Large intestine (tissue), 3 donors: ENCODE results near the gene PTPRM. TPM values are rescaled to one million over a fixed set of nuclear protein-coding genes. Genes with fewer than 3 reads are reported as not detected.

Experiments
- DNase-seq, 2 donors: peaks; one replicate each; pipeline versions ENCODE4 v3.0.0 to v3.0.0-alpha.2; 2013
- H3K27ac ChIP-seq: one replicate; pipeline ENCODE4 v1.5.1; 2013; ENCODE audit warnings: low read length
- H3K27me3 ChIP-seq: 2 replicates; pipeline ENCODE4 v1.6.1; 2013; ENCODE audit warnings: low read length; ENCODE audit not compliant: control insufficient read depth, insufficient read depth
- H3K36me3 ChIP-seq: 2 replicates; pipeline ENCODE4 v1.6.1; 2013; ENCODE audit warnings: low read length; ENCODE audit not compliant: control insufficient read depth, insufficient read depth
- H3K4me1 ChIP-seq: one replicate; pipeline ENCODE4 v1.6.1; 2013; ENCODE audit warnings: low read length; ENCODE audit not compliant: control insufficient read depth, insufficient read depth
- H3K4me3 ChIP-seq: one replicate; pipeline ENCODE4 v1.5.1; 2013; ENCODE audit warnings: low read length
- H3K9me3 ChIP-seq: one replicate; pipeline ENCODE4 v1.6.1; 2013; ENCODE audit warnings: mild to moderate bottlenecking, low read depth, low read length, moderate library complexity; ENCODE audit not compliant: control insufficient read depth
- WGBS: methylation state at CpG from one replicate; pipeline ENCODE4 v1.1.5; 2013; ENCODE audit warnings: low lambda C conversion rate; ENCODE audit not compliant: insufficient coverage; 5-methylcytosine and 5-hydroxymethylcytosine counted together
- polyA plus RNA-seq: library from polyadenylated mRNA; unstranded; fragments of 120-200 nt; gene quantifications from one replicate; pipeline ENCODE4 v1.2.1, GENCODE V29; 2013

Gene PTPRM
- polyA plus RNA-seq, 1 donor, result 27.2 TPM

- no peak for DNase-seq
- Histone ChIP-seq H3K27me3 (no peaks in the 10 kb centered on the region), H3K9me3 (no peaks in the 10 kb centered on the region), H3K4me1 (no peaks in the 10 kb centered on the region), H3K4me3 (no peak overlapping the region), H3K27ac (no peak overlapping the region), H3K36me3 (peaks cover 26% of the 10 kb centered on the region)
- no CpG with 5 or more reads among the region's 2 CpGs for WGBS
Measured at GRCh38 chr18:8380926-8381325, 813.8 kb downstream of the PTPRM start.

- WGBS, result 89% methylated on average over 4 of the region's 9 CpGs
- Histone ChIP-seq H3K27me3 (no peaks in the 10 kb centered on the region), H3K27ac (no peak overlapping the region), H3K4me1 (no peaks in the 10 kb centered on the region), H3K36me3 (peaks cover 27% of the 10 kb centered on the region), H3K9me3 (no peaks in the 10 kb centered on the region), H3K4me3 (no peak overlapping the region)
- no peak for DNase-seq
Measured at GRCh38 chr18:8381821-8382459, 814.8 kb downstream of the PTPRM start.

- no peaks in the 10 kb centered on the region for H3K9me3 ChIP-seq
- no CpG with 5 or more reads among the region's 4 CpGs for WGBS
Measured at GRCh38 chr18:8385400-8385799, 818.3 kb downstream of the PTPRM start.

GRCh38 chr18:8386669-8387380, 819.7 kb downstream of the PTPRM start:
- Histone ChIP-seq H3K27ac (no peak overlapping the region), H3K4me3 (no peak overlapping the region), H3K4me1 (no peaks in the 10 kb centered on the region), H3K36me3 (peaks cover 21% of the 10 kb centered on the region), H3K9me3 (no peaks in the 10 kb centered on the region), H3K27me3 (no peaks in the 10 kb centered on the region)
- 77% methylated on average over 2 of the region's 13 CpGs for WGBS
- no peak for DNase-seq

More at GRCh38 chr18:8385400-8385799, 818.3 kb downstream of the PTPRM start:
- Histone ChIP-seq H3K4me3 (no peak overlapping the region), H3K27ac (no peak overlapping the region), H3K4me1 (no peaks in the 10 kb centered on the region), H3K27me3 (no peaks in the 10 kb centered on the region), H3K36me3 (peaks cover 21% of the 10 kb centered on the region)
- no peak for DNase-seq

- no peaks in the 10 kb centered on the region for H3K4me1 ChIP-seq
- no peak overlapping the region for H3K27ac ChIP-seq
- 100% methylated on average over 1 of the region's 14 CpGs for WGBS
- H3K36me3 ChIP-seq, result peaks cover 16% of the 10 kb centered on the region
- no peaks in the 10 kb centered on the region for H3K27me3 ChIP-seq
- H3K9me3 ChIP-seq, result no peaks in the 10 kb centered on the region
- peak; percentile 27 to 44 for DNase-seq
- no peak overlapping the region for H3K4me3 ChIP-seq
Measured at GRCh38 chr18:8389391-8390340, 822.5 kb downstream of the PTPRM start.

GRCh38 chr18:8391068-8391467, 824.0 kb downstream of the PTPRM start:
- no CpG with 5 or more reads among the region's 2 CpGs for WGBS
- DNase-seq, result no peak
- H3K27me3 ChIP-seq, result no peaks in the 10 kb centered on the region

GRCh38 chr18:8396254-8396653, 829.1 kb downstream of the PTPRM start:
- no peak for DNase-seq
- Histone ChIP-seq H3K36me3 (peaks cover 15% of the 10 kb centered on the region), H3K27me3 (no peaks in the 10 kb centered on the region), H3K9me3 (no peaks in the 10 kb centered on the region), H3K4me1 (no peaks in the 10 kb centered on the region), H3K27ac (no peak overlapping the region), H3K4me3 (no peak overlapping the region)
- WGBS, result no CpG with 5 or more reads among the region's 7 CpGs

More at GRCh38 chr18:8391068-8391467, 824.0 kb downstream of the PTPRM start:
- H3K36me3 ChIP-seq, result peaks cover 14% of the 10 kb centered on the region
- no peaks in the 10 kb centered on the region for H3K9me3 ChIP-seq
- no peak overlapping the region for H3K27ac ChIP-seq
- H3K4me1 ChIP-seq, result no peaks in the 10 kb centered on the region
- H3K4me3 ChIP-seq, result no peak overlapping the region

- Histone ChIP-seq H3K36me3 (peaks cover 15% of the 10 kb centered on the region), H3K4me1 (no peaks in the 10 kb centered on the region), H3K4me3 (no peak overlapping the region), H3K9me3 (no peaks in the 10 kb centered on the region), H3K27me3 (no peaks in the 10 kb centered on the region), H3K27ac (no peak overlapping the region)
- DNase-seq, result no peak
- no CpG with 5 or more reads among the region's 12 CpGs for WGBS
Measured at GRCh38 chr18:8397034-8397433, 829.9 kb downstream of the PTPRM start.

- no CpG with 5 or more reads among the region's 8 CpGs for WGBS
- peaks cover 13% of the 10 kb centered on the region for H3K36me3 ChIP-seq
- H3K4me3 ChIP-seq, result no peak overlapping the region
- no peak overlapping the region for H3K27ac ChIP-seq
- DNase-seq, result no peak
- H3K4me1 ChIP-seq, result no peaks in the 10 kb centered on the region
- H3K9me3 ChIP-seq, result no peaks in the 10 kb centered on the region
- H3K27me3 ChIP-seq, result no peaks in the 10 kb centered on the region
Measured at GRCh38 chr18:8399138-8399537, 832.0 kb downstream of the PTPRM start.

- H3K4me3 ChIP-seq, result no peak overlapping the region
- H3K27ac ChIP-seq, result no peak overlapping the region
- no CpG with 5 or more reads among the region's 17 CpGs for WGBS
- peaks cover 10% of the 10 kb centered on the region for H3K36me3 ChIP-seq
- DNase-seq, result no peak
- H3K4me1 ChIP-seq, result no peaks in the 10 kb centered on the region
- H3K27me3 ChIP-seq, result no peaks in the 10 kb centered on the region
- H3K9me3 ChIP-seq, result no peaks in the 10 kb centered on the region
Measured at GRCh38 chr18:8400193-8400752, 833.2 kb downstream of the PTPRM start.
